Suprapubic skin (tissue), 4 donors: ENCODE results near the gene RPGRIP1. TPM values are rescaled to one million over a fixed set of nuclear protein-coding genes. Genes with fewer than 3 reads are reported as not detected.

ENCODE experiments used
- DNase-seq, 2 donors: peaks; one replicate each; pipeline ENCODE4 v3.0.0-alpha.2; 2019; ENCODE audit warnings: low spot score in 2 of 2
- H3K27ac ChIP-seq: fragments of 200-600 bp; sonication (generic); one replicate; pipeline ENCODE4 v1.5.1; 2019
- H3K27me3 ChIP-seq: fragments of 200-600 bp; sonication (generic); one replicate; pipeline ENCODE4 v1.5.1; 2019
- H3K36me3 ChIP-seq: fragments of 200-600 bp; sonication (generic); one replicate; pipeline ENCODE4 v1.5.1; 2019
- H3K4me1 ChIP-seq: fragments of 200-600 bp; sonication (generic); one replicate; pipeline ENCODE4 v1.5.1; 2019
- H3K4me3 ChIP-seq: fragments of 200-600 bp; sonication (generic); one replicate; pipeline ENCODE4 v1.5.1; 2019; ENCODE audit warnings: mild to moderate bottlenecking
- H3K9me3 ChIP-seq: fragments of 200-600 bp; sonication (generic); one replicate; pipeline ENCODE4 v1.5.1; 2019
- EP300 ChIP-seq: sonication (generic); formaldehyde crosslinking; IDR thresholded peaks from one replicate; pipeline ENCODE4 v1.6.1; 2017; ENCODE audit warnings: antibody characterized with exemption
- POLR2A ChIP-seq, 2 donors: fragments of 450-650 bp; IDR thresholded peaks; one replicate each; pipeline ENCODE4 v1.6.1; 2017; ENCODE audit warnings: antibody characterized with exemption in 2 of 2, mild to moderate bottlenecking in 2 of 2, moderate library complexity in 2 of 2
- POLR2AphosphoS5 ChIP-seq, 3 donors: sonication (generic); formaldehyde crosslinking; IDR thresholded peaks; one replicate each; pipeline ENCODE4 v1.6.1; 2017; ENCODE audit warnings: antibody characterized with exemption in 3 of 3
- WGBS: methylation state at CpG from one replicate; pipeline ENCODE4 v1.1.5; 2018; 5-methylcytosine and 5-hydroxymethylcytosine counted together
- total RNA-seq, 4 donors: library from RNA; depleted of rRNA; stranded (reverse); fragments of >200 nt; gene quantifications; one replicate each; pipeline ENCODE4 v1.1.0, GENCODE V29; 2016
- TF ChIP-seq, protein P1 (sequence below), 2 donors: fragments of 200-600 bp in 1 of 2; fragments of 450-650 bp in 1 of 2; sonication (generic) in 1 of 2; IDR thresholded peaks; one replicate each; pipeline ENCODE4 v1.5.1; 2016 to 2019; ENCODE audit warnings: antibody characterized with exemption in 2 of 2, mild to moderate bottlenecking in 1 of 2, moderate library complexity in 1 of 2

RPGRIP1 gene
- total RNA-seq, 4 donors from 2014 or later: not detected

GRCh38 chr14:21238823-21239518 is 40.9 kb upstream of the RPGRIP1 start:
- no peaks in the 10 kb centered on the region for H3K27me3 ChIP-seq
- WGBS: 94% methylated on average over 11 of the region's 11 CpGs
- no peak for DNase-seq
- H3K4me3 ChIP-seq: no peak overlapping the region
- no peak overlapping the region for H3K27ac ChIP-seq
- peaks cover 13% of the 10 kb centered on the region for H3K4me1 ChIP-seq
- no peak for TF ChIP-seq EP300
- H3K9me3 ChIP-seq: no peaks in the 10 kb centered on the region
- peaks cover 14% of the 10 kb centered on the region for H3K36me3 ChIP-seq

DNA sequence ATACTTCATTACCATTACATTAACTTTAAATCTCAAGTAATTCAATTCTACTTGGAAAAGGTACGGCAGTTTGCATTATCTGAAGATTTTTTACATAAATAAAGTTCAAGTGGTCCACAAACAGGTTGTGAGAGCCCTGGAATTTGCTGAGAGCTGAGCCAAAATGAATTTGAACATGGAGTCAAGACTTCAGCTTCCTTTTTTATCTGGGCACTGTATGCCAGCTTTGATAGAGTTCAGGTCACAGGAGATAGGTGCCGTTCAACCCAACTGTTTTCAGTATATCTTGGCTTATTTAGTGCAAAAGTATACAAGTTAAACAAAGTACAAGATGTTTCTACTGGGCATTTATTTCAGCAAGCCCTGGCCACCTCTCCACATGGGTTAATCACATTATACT is 39.5 kb upstream of the RPGRIP1 start:
- TF ChIP-seq POLR2A (IDR thresholded peaks at IDR 0.05) (no peak), POLR2AphosphoS5 (IDR thresholded peaks at IDR 0.05) (no peak), EP300 (no peak)
- TF ChIP-seq, protein P1, sequence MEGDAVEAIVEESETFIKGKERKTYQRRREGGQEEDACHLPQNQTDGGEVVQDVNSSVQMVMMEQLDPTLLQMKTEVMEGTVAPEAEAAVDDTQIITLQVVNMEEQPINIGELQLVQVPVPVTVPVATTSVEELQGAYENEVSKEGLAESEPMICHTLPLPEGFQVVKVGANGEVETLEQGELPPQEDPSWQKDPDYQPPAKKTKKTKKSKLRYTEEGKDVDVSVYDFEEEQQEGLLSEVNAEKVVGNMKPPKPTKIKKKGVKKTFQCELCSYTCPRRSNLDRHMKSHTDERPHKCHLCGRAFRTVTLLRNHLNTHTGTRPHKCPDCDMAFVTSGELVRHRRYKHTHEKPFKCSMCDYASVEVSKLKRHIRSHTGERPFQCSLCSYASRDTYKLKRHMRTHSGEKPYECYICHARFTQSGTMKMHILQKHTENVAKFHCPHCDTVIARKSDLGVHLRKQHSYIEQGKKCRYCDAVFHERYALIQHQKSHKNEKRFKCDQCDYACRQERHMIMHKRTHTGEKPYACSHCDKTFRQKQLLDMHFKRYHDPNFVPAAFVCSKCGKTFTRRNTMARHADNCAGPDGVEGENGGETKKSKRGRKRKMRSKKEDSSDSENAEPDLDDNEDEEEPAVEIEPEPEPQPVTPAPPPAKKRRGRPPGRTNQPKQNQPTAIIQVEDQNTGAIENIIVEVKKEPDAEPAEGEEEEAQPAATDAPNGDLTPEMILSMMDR (IDR thresholded peaks at IDR 0.05): no peak
- 86% methylated on average over 2 of the region's 2 CpGs for WGBS
- Histone ChIP-seq H3K4me1 (peaks cover 6% of the 10 kb centered on the region), H3K9me3 (no peaks in the 10 kb centered on the region), H3K4me3 (no peak overlapping the region), H3K36me3 (peaks cover 10% of the 10 kb centered on the region), H3K27ac (no peak overlapping the region), H3K27me3 (no peaks in the 10 kb centered on the region)
- no peak for DNase-seq

DNA sequence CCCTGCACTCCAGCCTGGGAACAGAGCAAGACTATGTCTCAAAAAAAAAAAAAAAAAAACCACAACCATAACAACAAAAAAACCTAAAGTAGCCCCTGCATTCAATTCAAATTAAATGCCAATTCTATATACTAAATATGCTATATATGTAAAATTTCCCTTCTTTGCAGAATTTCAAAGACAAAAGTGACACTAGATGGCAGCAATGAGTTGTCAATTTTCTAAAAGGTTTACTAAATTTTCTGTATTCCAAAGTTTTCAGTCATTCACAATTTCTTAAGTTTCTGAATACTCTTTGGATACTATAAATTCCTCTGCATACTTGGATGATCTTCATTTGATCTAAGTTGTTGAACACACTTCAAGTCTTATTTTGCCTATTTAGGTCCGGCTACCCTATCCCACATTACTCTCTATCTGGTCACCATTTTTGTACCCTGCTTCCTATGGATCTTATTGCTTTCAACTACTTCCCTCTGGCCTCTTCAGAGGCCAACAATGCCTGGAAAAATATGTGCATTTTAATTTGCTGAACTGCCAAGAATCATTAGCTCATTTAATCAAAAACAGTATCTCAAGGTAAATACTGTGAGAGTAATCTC is 38.6 kb upstream of the RPGRIP1 start:
- no peak overlapping the region for H3K27ac ChIP-seq
- H3K4me1 ChIP-seq: peaks cover 6% of the 10 kb centered on the region
- TF ChIP-seq EP300: no peak
- TF ChIP-seq, protein P1 (IDR thresholded peaks at IDR 0.05): peak in 1 of 2 donors; percentile 23
- no peak for TF ChIP-seq POLR2AphosphoS5 (IDR thresholded peaks at IDR 0.05)
- no peak for TF ChIP-seq POLR2A (IDR thresholded peaks at IDR 0.05)
- no peak for DNase-seq
- no peaks in the 10 kb centered on the region for H3K9me3 ChIP-seq
- no peak overlapping the region for H3K4me3 ChIP-seq
- H3K27me3 ChIP-seq: no peaks in the 10 kb centered on the region
- WGBS: 67% methylated on average over 1 of the region's 1 CpG
- peaks cover 10% of the 10 kb centered on the region for H3K36me3 ChIP-seq

GRCh38 chr14:21244544-21244943 is 35.3 kb upstream of the RPGRIP1 start:
- peaks cover 12% of the 10 kb centered on the region for H3K36me3 ChIP-seq
- peaks cover 9% of the 10 kb centered on the region for H3K4me1 ChIP-seq
- no peak overlapping the region for H3K27ac ChIP-seq
- no peaks in the 10 kb centered on the region for H3K27me3 ChIP-seq
- H3K9me3 ChIP-seq: no peaks in the 10 kb centered on the region
- 80% methylated on average over 7 of the region's 7 CpGs for WGBS
- peak in 1 of 3 donors; percentile 19 for TF ChIP-seq POLR2AphosphoS5 (IDR thresholded peaks at IDR 0.05)
- TF ChIP-seq POLR2A (IDR thresholded peaks at IDR 0.05): no peak
- no peak for TF ChIP-seq EP300
- TF ChIP-seq, protein P1 (IDR thresholded peaks at IDR 0.05): no peak
- no peak overlapping the region for H3K4me3 ChIP-seq
- no peak for DNase-seq

DNA sequence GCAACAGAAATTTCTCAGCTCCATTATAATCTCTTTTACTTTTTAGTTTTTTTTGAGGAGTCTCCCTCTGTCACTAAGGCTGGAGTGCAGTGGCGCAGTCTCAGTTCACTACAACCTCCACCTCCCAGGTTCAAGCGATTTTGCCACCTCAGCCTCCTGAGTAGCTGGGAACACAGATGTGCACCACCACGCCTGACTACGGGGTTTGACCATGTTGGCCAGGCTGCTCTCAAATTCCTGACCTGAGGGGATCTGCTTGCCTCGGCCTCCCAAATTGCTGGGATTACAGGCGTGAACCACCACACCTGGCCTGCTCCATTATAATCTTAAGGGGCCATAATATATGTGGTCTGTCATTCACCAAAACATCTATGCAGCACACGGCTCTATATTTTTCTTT is 34.1 kb upstream of the RPGRIP1 start:
- H3K27me3 ChIP-seq: no peaks in the 10 kb centered on the region
- H3K9me3 ChIP-seq: no peaks in the 10 kb centered on the region
- TF ChIP-seq POLR2A (IDR thresholded peaks at IDR 0.05): no peak
- no peak for TF ChIP-seq POLR2AphosphoS5 (IDR thresholded peaks at IDR 0.05)
- TF ChIP-seq, protein P1 (IDR thresholded peaks at IDR 0.05): no peak
- no peak for TF ChIP-seq EP300
- DNase-seq: no peak
- no peak overlapping the region for H3K27ac ChIP-seq
- 88% methylated on average over 7 of the region's 7 CpGs for WGBS
- H3K4me1 ChIP-seq: peaks cover 7% of the 10 kb centered on the region
- no peak overlapping the region for H3K4me3 ChIP-seq
- H3K36me3 ChIP-seq: peaks cover 23% of the 10 kb centered on the region
